HUES6 (cell line): ENCODE measurements around the gene PGM2L1.
"Not testable (repeated sequence)": the region's sequence is repeated elsewhere in the genome, so short reads cannot be mapped to it uniquely, and the experiment has no call there.

Experiments
- H3K27ac ChIP-seq: 2 replicates; pipeline ENCODE4 v1.7.0; 2013; ENCODE audit warnings: low read depth, mild to moderate bottlenecking, low read length, inconsistent platforms
- H3K27me3 ChIP-seq: 2 replicates; pipeline ENCODE4 v1.6.1; 2013; ENCODE audit warnings: low read length; ENCODE audit not compliant: control insufficient read depth, insufficient read depth
- H3K36me3 ChIP-seq: 2 replicates; pipeline ENCODE4 v1.6.1; 2013; ENCODE audit warnings: low read length; ENCODE audit not compliant: control insufficient read depth, insufficient read depth
- H3K4me1 ChIP-seq: 2 replicates; pipeline ENCODE4 v1.6.1; 2013; ENCODE audit warnings: low read length; ENCODE audit not compliant: control insufficient read depth, insufficient read depth
- H3K4me3 ChIP-seq: 2 replicates; pipeline ENCODE4 v1.5.1; 2013; ENCODE audit warnings: low read depth, low read length
- H3K9ac ChIP-seq: one replicate; pipeline ENCODE4 v1.6.1; 2013; ENCODE audit warnings: mild to moderate bottlenecking, low read length
- H3K9me3 ChIP-seq: 2 replicates; pipeline ENCODE4 v1.6.1; 2013; ENCODE audit warnings: low read depth, low read length; ENCODE audit not compliant: control insufficient read depth, insufficient read depth

Gene PGM2L1

GRCh38 chr11:74333193-74333592, 65.0 kb downstream of the PGM2L1 start:
- Histone ChIP-seq H3K9me3 (0 out of 2 replicates have a peak, but pooled peaks cover under 1% of the 10 kb centered on the region), H3K4me3 (no peak overlapping the region), H3K9ac (no peak overlapping the region), H3K27ac (no peak overlapping the region), H3K27me3 (no peaks in the 10 kb centered on the region), H3K36me3 (peaks cover 4% of the 10 kb centered on the region; the same call in 1 of the 2 replicates), H3K4me1 (no peaks in the 10 kb centered on the region)

- H3K9ac ChIP-seq, result no peak overlapping the region
- H3K27ac ChIP-seq, result no peak overlapping the region
- no peaks in the 10 kb centered on the region for H3K27me3 ChIP-seq
- H3K36me3 ChIP-seq, result no peaks in the 10 kb centered on the region; the same call in 1 of the 2 replicates
- H3K4me3 ChIP-seq, result no peak overlapping the region
- 0 out of 2 replicates have a peak, but pooled peaks cover 4% of the 10 kb centered on the region for H3K9me3 ChIP-seq
- no peaks in the 10 kb centered on the region for H3K4me1 ChIP-seq
Observed at GRCh38 chr11:74332291-74332690, 65.9 kb downstream of the PGM2L1 start.

- not testable (repeated sequence) for H3K27ac ChIP-seq, H3K36me3 ChIP-seq, H3K4me3 ChIP-seq, H3K9me3 ChIP-seq, H3K9ac ChIP-seq, H3K27me3 ChIP-seq, H3K4me1 ChIP-seq
Observed at GRCh38 chr11:74331000-74331399, 67.2 kb downstream of the PGM2L1 start.

GRCh38 chr11:74330075-74330858, 68.0 kb downstream of the PGM2L1 start:
- no peaks in the 10 kb centered on the region for H3K27me3 ChIP-seq
- no peak overlapping the region for H3K9ac ChIP-seq
- H3K4me1 ChIP-seq, result no peaks in the 10 kb centered on the region
- H3K4me3 ChIP-seq, result no peak overlapping the region
- no peaks in the 10 kb centered on the region for H3K36me3 ChIP-seq
- 0 out of 2 replicates have a peak, but pooled peaks cover 4% of the 10 kb centered on the region for H3K9me3 ChIP-seq
- H3K27ac ChIP-seq, result no peak overlapping the region

GRCh38 chr11:74327076-74327475, 71.2 kb downstream of the PGM2L1 start:
- Histone ChIP-seq H3K27ac (no peak overlapping the region), H3K27me3 (no peaks in the 10 kb centered on the region), H3K9me3 (0 out of 2 replicates have a peak, but pooled peaks cover 4% of the 10 kb centered on the region), H3K9ac (no peak overlapping the region), H3K4me3 (no peak overlapping the region), H3K4me1 (no peaks in the 10 kb centered on the region), H3K36me3 (no peaks in the 10 kb centered on the region)

- H3K9me3 ChIP-seq, result 0 out of 2 replicates have a peak, but pooled peaks cover 4% of the 10 kb centered on the region
- H3K27me3 ChIP-seq, result no peaks in the 10 kb centered on the region
- H3K36me3 ChIP-seq, result no peaks in the 10 kb centered on the region
- H3K4me3 ChIP-seq, result no peak overlapping the region
- H3K27ac ChIP-seq, result no peak overlapping the region
- H3K9ac ChIP-seq, result no peak overlapping the region
- no peaks in the 10 kb centered on the region for H3K4me1 ChIP-seq
Observed at GRCh38 chr11:74326665-74327064, 71.6 kb downstream of the PGM2L1 start.

GRCh38 chr11:74325649-74326645, 72.3 kb downstream of the PGM2L1 start:
- no peak overlapping the region for H3K27ac ChIP-seq
- no peaks in the 10 kb centered on the region for H3K27me3 ChIP-seq
- H3K4me3 ChIP-seq, result no peak overlapping the region
- H3K4me1 ChIP-seq, result no peaks in the 10 kb centered on the region
- 0 out of 2 replicates have a peak, but pooled peaks cover 4% of the 10 kb centered on the region for H3K9me3 ChIP-seq
- H3K9ac ChIP-seq, result no peak overlapping the region
- H3K36me3 ChIP-seq, result no peaks in the 10 kb centered on the region

GRCh38 chr11:74322667-74323066, 75.6 kb downstream of the PGM2L1 start:
- Histone ChIP-seq H3K4me1 (no peaks in the 10 kb centered on the region), H3K4me3 (no peak overlapping the region), H3K9me3 (no peaks in the 10 kb centered on the region), H3K36me3 (no peaks in the 10 kb centered on the region), H3K27me3 (no peaks in the 10 kb centered on the region), H3K27ac (no peak overlapping the region), H3K9ac (no peak overlapping the region)

GRCh38 chr11:74321487-74322188, 76.6 kb downstream of the PGM2L1 start:
- no peak overlapping the region for H3K4me3 ChIP-seq
- H3K4me1 ChIP-seq, result no peaks in the 10 kb centered on the region
- H3K9ac ChIP-seq, result no peak overlapping the region
- no peaks in the 10 kb centered on the region for H3K27me3 ChIP-seq
- no peaks in the 10 kb centered on the region for H3K36me3 ChIP-seq
- H3K9me3 ChIP-seq, result 0 out of 2 replicates have a peak, but pooled peaks cover 4% of the 10 kb centered on the region
- no peak overlapping the region for H3K27ac ChIP-seq

GRCh38 chr11:74320538-74320937, 77.7 kb downstream of the PGM2L1 start:
- H3K9me3 ChIP-seq, result 0 out of 2 replicates have a peak, but pooled peaks cover 8% of the 10 kb centered on the region
- no peak overlapping the region for H3K27ac ChIP-seq
- no peaks in the 10 kb centered on the region for H3K27me3 ChIP-seq
- H3K4me1 ChIP-seq, result no peaks in the 10 kb centered on the region
- H3K4me3 ChIP-seq, result no peak overlapping the region
- no peaks in the 10 kb centered on the region for H3K36me3 ChIP-seq
- H3K9ac ChIP-seq, result no peak overlapping the region
